ENCODE data around the gene SZRD1.

SZRD1 gene

DNA sequence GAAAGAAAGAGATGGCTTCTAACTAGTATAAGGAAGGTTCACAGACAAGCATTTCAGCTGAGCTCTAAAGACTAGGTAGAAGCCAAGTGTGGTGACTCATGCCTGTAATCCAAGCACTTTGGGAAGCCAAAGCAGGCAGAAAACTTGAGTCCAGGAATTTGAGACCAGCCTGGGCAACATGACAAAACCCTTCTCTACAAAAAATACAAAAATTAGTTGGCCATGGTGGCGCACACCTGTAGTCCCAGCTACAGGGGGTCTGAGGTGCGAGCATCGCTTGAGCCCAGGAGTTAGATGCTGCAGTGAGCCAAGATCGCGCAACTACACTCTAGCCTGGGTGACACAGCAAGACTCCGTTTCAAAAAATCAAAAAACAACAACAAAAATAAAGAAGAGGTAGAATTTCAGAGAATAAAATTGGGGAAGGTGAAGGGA lies 42.6 kb upstream of the SZRD1 start:
- TF ChIP-seq EZH2phosphoT487 (IDR thresholded peaks at IDR 0.05; ENCODE audit: borderline replicate concordance, low read length) = no peak
- TF ChIP-seq, protein P1, sequence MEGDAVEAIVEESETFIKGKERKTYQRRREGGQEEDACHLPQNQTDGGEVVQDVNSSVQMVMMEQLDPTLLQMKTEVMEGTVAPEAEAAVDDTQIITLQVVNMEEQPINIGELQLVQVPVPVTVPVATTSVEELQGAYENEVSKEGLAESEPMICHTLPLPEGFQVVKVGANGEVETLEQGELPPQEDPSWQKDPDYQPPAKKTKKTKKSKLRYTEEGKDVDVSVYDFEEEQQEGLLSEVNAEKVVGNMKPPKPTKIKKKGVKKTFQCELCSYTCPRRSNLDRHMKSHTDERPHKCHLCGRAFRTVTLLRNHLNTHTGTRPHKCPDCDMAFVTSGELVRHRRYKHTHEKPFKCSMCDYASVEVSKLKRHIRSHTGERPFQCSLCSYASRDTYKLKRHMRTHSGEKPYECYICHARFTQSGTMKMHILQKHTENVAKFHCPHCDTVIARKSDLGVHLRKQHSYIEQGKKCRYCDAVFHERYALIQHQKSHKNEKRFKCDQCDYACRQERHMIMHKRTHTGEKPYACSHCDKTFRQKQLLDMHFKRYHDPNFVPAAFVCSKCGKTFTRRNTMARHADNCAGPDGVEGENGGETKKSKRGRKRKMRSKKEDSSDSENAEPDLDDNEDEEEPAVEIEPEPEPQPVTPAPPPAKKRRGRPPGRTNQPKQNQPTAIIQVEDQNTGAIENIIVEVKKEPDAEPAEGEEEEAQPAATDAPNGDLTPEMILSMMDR (IDR thresholded peaks at IDR 0.05; ENCODE audit: low read depth, low read length, poor library complexity, severe bottlenecking) = no peak
- Histone ChIP-seq H3K27ac (ENCODE audit: low read depth, low read length) (no peak overlapping the region), H4K20me1 (ENCODE audit: control insufficient read depth, insufficient read depth, low read depth, low read length) (0 out of 2 replicates have a peak, but pooled peaks cover 3% of the 10 kb centered on the region), H3K36me3 (ENCODE audit: control insufficient read depth, low read length) (peaks cover 7% of the 10 kb centered on the region), H3K9me2 (replicated peaks; ENCODE audit: control insufficient read depth, low read length) (no peaks in the 10 kb centered on the region), H3K4me2 (ENCODE audit: low read length) (no peak overlapping the region), H3K9me3 (ENCODE audit: control insufficient read depth, insufficient read depth, low read length) (no peaks in the 10 kb centered on the region), H3K4me3 (ENCODE audit: low read length) (no peak overlapping the region), H3K4me1 (ENCODE audit: control insufficient read depth, low read length) (peaks cover 2% of the 10 kb centered on the region; the same call in 1 of the 2 replicates), H3K27me3 (ENCODE audit: control insufficient read depth, low read length) (no peaks in the 10 kb centered on the region), H3F3A (ENCODE audit: control insufficient read depth, insufficient read depth) (no peaks in the 10 kb centered on the region), H3K79me2 (ENCODE audit: control insufficient read depth, low read length) (peaks cover 59% of the 10 kb centered on the region)

DNA sequence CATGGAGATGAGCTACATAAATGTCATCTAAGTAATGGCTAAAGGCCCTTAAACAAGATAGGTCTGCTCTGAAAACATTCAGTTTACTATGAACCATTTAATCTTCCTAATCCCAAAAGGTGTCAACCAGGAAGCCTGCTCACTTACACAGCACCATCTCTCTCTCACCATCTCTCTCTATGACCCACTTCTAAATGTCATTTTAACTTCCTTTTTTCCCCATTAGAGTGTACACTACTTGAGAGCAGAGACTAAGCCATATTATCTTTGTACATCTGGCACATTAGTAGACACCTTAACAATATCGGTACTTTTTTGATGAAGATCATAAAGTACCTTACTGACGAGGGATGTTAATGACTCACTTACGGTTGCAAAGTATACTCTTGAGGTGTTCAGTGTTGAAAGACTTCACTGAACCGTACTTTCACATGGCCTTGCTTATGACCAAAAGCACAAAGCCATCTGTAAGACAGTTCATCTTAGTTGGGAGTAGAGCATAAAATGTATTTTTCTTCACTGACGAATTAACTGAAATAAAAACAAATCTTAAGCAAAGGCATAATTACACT lies 40.1 kb upstream of the SZRD1 start:
- H3F3A ChIP-seq (ENCODE audit: control insufficient read depth, insufficient read depth) = no peaks in the 10 kb centered on the region
- peaks cover 7% of the 10 kb centered on the region for H3K36me3 ChIP-seq (ENCODE audit: control insufficient read depth, low read length)
- H3K27me3 ChIP-seq (ENCODE audit: control insufficient read depth, low read length) = no peaks in the 10 kb centered on the region
- TF ChIP-seq, protein P1 (IDR thresholded peaks at IDR 0.05; ENCODE audit: low read depth, low read length, poor library complexity, severe bottlenecking) = no peak
- no peak for TF ChIP-seq EZH2phosphoT487 (IDR thresholded peaks at IDR 0.05; ENCODE audit: borderline replicate concordance, low read length)
- no peaks in the 10 kb centered on the region for H3K9me3 ChIP-seq (ENCODE audit: control insufficient read depth, insufficient read depth, low read length)
- H3K9me2 ChIP-seq (replicated peaks; ENCODE audit: control insufficient read depth, low read length) = no peaks in the 10 kb centered on the region
- peaks cover 52% of the 10 kb centered on the region for H3K79me2 ChIP-seq (ENCODE audit: control insufficient read depth, low read length)
- H3K4me1 ChIP-seq (ENCODE audit: control insufficient read depth, low read length) = peaks cover under 1% of the 10 kb centered on the region; the same call in 1 of the 2 replicates
- no peak overlapping the region for H3K4me2 ChIP-seq (ENCODE audit: low read length)
- H4K20me1 ChIP-seq (ENCODE audit: control insufficient read depth, insufficient read depth, low read depth, low read length) = 0 out of 2 replicates have a peak, but pooled peaks cover 3% of the 10 kb centered on the region
- no peak overlapping the region for H3K27ac ChIP-seq (ENCODE audit: low read depth, low read length)
- H3K4me3 ChIP-seq (ENCODE audit: low read length) = no peak overlapping the region

DNA sequence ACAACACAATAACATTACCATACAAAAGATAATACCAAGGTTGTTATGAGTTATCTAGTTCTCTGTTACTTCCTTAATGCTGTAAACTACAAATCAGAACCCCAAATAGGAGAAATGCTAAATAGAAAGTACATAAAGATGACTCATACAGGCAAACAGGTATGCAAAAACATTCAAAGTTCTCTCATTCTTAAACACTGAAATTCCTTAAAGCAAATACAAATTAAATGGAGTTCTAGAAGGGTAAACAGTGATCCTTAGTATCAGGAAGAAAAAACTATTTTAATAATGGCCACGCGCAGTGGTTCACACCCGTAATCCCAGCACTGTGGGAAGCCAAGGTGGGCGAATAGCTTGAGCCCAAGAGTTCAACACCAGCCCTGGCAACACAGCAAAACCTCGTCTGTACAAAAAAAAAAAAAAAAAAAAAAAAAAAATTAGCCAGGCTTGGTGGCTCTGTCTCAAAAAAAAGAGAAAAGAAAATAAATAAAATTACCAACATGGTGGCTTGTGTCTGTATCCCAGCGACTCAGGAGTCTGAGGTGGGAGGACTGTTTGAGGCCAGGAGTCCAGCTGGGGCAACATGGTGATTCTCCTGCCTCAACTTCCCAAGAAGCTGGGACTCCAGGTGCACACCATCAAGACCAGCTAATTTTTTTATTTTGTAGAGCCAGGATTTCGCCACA lies 32.2 kb upstream of the SZRD1 start:
- no peaks in the 10 kb centered on the region for H3K4me1 ChIP-seq (ENCODE audit: control insufficient read depth, low read length)
- H3K9me2 ChIP-seq (replicated peaks; ENCODE audit: control insufficient read depth, low read length) = no peaks in the 10 kb centered on the region
- no peak overlapping the region for H3K4me3 ChIP-seq (ENCODE audit: low read length)
- peaks cover 79% of the 10 kb centered on the region for H3K79me2 ChIP-seq (ENCODE audit: control insufficient read depth, low read length)
- no peaks in the 10 kb centered on the region for H3K27me3 ChIP-seq (ENCODE audit: control insufficient read depth, low read length)
- no peaks in the 10 kb centered on the region for H3K9me3 ChIP-seq (ENCODE audit: control insufficient read depth, insufficient read depth, low read length)
- no peaks in the 10 kb centered on the region; the same call in 1 of the 2 replicates for H3K36me3 ChIP-seq (ENCODE audit: control insufficient read depth, low read length)
- no peak overlapping the region for H3K27ac ChIP-seq (ENCODE audit: low read depth, low read length)
- no peak overlapping the region for H3K4me2 ChIP-seq (ENCODE audit: low read length)
- no peak for TF ChIP-seq EZH2phosphoT487 (IDR thresholded peaks at IDR 0.05; ENCODE audit: borderline replicate concordance, low read length)
- TF ChIP-seq, protein P1 (IDR thresholded peaks at IDR 0.05; ENCODE audit: low read depth, low read length, poor library complexity, severe bottlenecking) = no peak
- no peaks in the 10 kb centered on the region for H3F3A ChIP-seq (ENCODE audit: control insufficient read depth, insufficient read depth)
- no peaks in the 10 kb centered on the region for H4K20me1 ChIP-seq (ENCODE audit: control insufficient read depth, insufficient read depth, low read depth, low read length)
